BLaER1 treated with 17β-estradiol and CSF1 and Interleukin-3, amounts not matched to agents 10 nM and 100 nM (cell line): Measurements from ENCODE around the gene MS4A8.
"Not testable (repeated sequence)": the region's sequence is repeated elsewhere in the genome, so short reads cannot be mapped to it uniquely, and the experiment has no call there.

Source experiments
- H3K27ac ChIP-seq, 11 experiments: shearing (Covaris generic); formaldehyde crosslinking; 2 replicates each; pipeline ENCODE4 v1.8.1; 2022
- H3K27me3 ChIP-seq, 11 experiments: shearing (Covaris generic); formaldehyde crosslinking; 2 replicates each; pipeline ENCODE4 v1.8.1; 2022
- H3K36me3 ChIP-seq, 11 experiments: shearing (Covaris generic); formaldehyde crosslinking; 2 replicates each; pipeline ENCODE4 v1.8.1; 2022
- H3K4me1 ChIP-seq, 10 experiments: shearing (Covaris generic); formaldehyde crosslinking; 2 replicates each; pipeline ENCODE4 v1.8.1; 2022
- H3K4me2 ChIP-seq, 11 experiments: shearing (Covaris generic); formaldehyde crosslinking; 2 replicates each; pipeline ENCODE4 v1.8.1; 2022
- H3K4me3 ChIP-seq, 10 experiments: shearing (Covaris generic); formaldehyde crosslinking; 2 replicates each; pipeline ENCODE4 v1.8.1; 2022
- H3K9ac ChIP-seq, 11 experiments: shearing (Covaris generic); formaldehyde crosslinking; 2 replicates each; pipeline ENCODE4 v1.8.1; 2022
- H3K9me3 ChIP-seq, 11 experiments: shearing (Covaris generic); formaldehyde crosslinking; replicated peaks in 1 of 11; 2 replicates each; pipeline ENCODE4 v1.8.1; 2022
- H4K20me1 ChIP-seq, 11 experiments: shearing (Covaris generic); formaldehyde crosslinking; 2 replicates each; pipeline ENCODE4 v1.8.1; 2022
- Cebpa-rat ChIP-seq, 11 experiments: shearing (Covaris generic); IDR thresholded peaks; 2 replicates each; pipeline ENCODE4 v1.8.1; 2022

Gene MS4A8

GRCh38 chr11:60699936-60700335 is 524 bp downstream of the MS4A8 start:
- H3K4me1 ChIP-seq: peaks cover 0 to 10% (median 7%) of the 10 kb centered on the region in 10 experiments; a peak in 8 of 20 replicates
- no peak for TF ChIP-seq Cebpa-rat (IDR thresholded peaks at IDR 0.05)

DNA sequence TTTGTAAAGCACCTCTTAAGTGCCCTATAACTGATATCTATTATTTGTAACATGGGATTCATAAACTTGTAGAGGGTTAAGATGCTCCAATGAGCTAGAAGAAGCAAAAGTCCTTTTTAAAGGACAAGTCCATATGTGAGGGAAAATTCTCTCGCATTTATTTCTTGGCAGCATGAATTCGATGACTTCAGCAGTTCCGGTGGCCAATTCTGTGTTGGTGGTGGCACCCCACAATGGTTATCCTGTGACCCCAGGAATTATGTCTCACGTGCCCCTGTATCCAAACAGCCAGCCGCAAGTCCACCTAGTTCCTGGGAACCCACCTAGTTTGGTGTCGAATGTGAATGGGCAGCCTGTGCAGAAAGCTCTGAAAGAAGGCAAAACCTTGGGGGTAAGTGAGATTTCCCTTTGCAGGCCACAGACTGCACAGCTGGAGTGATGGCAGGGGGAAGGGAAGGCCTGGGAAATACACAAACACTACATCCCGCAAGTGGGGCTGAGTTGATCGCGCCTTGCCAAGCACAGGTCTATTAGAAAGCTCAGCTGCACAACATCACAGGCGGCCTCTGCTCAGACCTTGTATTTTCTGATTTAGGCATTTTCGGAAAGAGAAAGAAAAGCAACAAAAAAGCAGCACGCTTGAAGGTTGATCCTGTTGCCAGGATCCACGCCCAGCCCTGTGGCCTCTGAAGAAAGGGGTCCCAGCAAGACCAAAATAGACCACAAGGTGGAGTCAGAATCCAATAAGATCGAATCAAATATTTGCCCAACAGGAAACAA is 1.5 kb downstream of the MS4A8 start:
- H3K27me3 ChIP-seq: no peaks in the 10 kb centered on the region
- no peak overlapping the region for H3K4me2 ChIP-seq
- peaks cover 0 to 5% (median 0%) of the 10 kb centered on the region in 11 experiments; a peak in 5 of 22 replicates for H3K9me3 ChIP-seq
- no peak overlapping the region for H3K27ac ChIP-seq
- no peak overlapping the region for H3K9ac ChIP-seq
- peaks cover 0 to 10% (median 7%) of the 10 kb centered on the region in 10 experiments; a peak in 8 of 20 replicates for H3K4me1 ChIP-seq
- H4K20me1 ChIP-seq: no peaks in the 10 kb centered on the region
- no peaks in the 10 kb centered on the region for H3K36me3 ChIP-seq
- H3K4me3 ChIP-seq: no peak overlapping the region
- no peak for TF ChIP-seq Cebpa-rat (IDR thresholded peaks at IDR 0.05)

More at GRCh38 chr11:60699936-60700335, 524 bp downstream of the MS4A8 start:
- H3K27me3 ChIP-seq: no peaks in the 10 kb centered on the region
- no peaks in the 10 kb centered on the region for H3K36me3 ChIP-seq
- no peaks in the 10 kb centered on the region for H4K20me1 ChIP-seq
- H3K4me2 ChIP-seq: 0 out of 22 replicates have a peak overlapping the region, but pooled peaks of 1 of the 11 experiments have one; percentile 20
- H3K9me3 ChIP-seq: peaks cover 5 to 14% (median 9%) of the 10 kb centered on the region in 11 experiments; a peak in 20 of 22 replicates
- H3K27ac ChIP-seq: no peak overlapping the region
- no peak overlapping the region for H3K4me3 ChIP-seq
- no peak overlapping the region for H3K9ac ChIP-seq

DNA sequence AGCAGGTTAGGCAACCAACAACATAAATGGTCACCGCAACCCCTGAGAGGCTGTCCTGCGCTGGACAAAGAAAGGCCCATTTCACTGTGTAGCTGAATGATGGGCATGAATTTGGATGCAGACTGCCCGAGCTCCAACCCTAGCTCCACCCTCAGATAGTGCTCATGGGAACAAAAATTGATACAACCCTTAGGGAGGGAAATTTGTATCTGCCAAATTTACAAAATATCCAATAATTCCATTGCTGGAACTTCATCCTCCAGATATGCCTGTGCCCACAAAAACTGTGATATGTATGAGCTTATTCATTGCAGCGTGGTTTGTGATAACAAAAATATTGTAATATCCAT is 2.0 kb downstream of the MS4A8 start:
- Histone ChIP-seq H3K9me3 (no peaks in the 10 kb centered on the region), H3K4me3 (no peak overlapping the region), H3K4me2 (no peak overlapping the region), H3K9ac (no peak overlapping the region), H4K20me1 (no peaks in the 10 kb centered on the region), H3K27ac (no peak overlapping the region), H3K4me1 (peaks cover 0 to 10% (median 7%) of the 10 kb centered on the region in 10 experiments; a peak in 8 of 20 replicates), H3K36me3 (no peaks in the 10 kb centered on the region), H3K27me3 (no peaks in the 10 kb centered on the region)
- TF ChIP-seq Cebpa-rat (IDR thresholded peaks at IDR 0.05): no peak

DNA sequence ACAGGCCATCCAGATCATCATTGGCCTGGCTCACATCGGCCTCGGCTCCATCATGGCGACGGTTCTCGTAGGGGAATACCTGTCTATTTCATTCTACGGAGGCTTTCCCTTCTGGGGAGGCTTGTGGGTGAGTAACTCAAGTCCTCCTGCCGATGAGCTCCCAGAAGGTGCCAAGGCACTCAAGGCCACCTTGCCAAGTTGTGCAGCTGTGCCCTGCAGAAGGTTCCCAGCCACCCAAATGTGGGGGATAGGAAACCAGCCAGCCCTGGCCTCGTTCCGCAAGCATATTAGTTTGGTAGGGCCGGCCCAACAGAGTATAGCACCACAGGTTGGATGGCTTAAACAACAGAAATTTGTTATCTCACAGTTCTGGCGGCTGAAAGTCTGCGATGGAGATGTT is 4.0 kb downstream of the MS4A8 start:
- Histone ChIP-seq H3K36me3 (no peaks in the 10 kb centered on the region), H3K4me2 (no peak overlapping the region), H3K9me3 (no peaks in the 10 kb centered on the region), H3K9ac (no peak overlapping the region), H3K4me3 (no peak overlapping the region), H3K27ac (no peak overlapping the region), H3K4me1 (peaks cover 0 to 10% (median 7%) of the 10 kb centered on the region in 10 experiments; a peak in 8 of 20 replicates), H4K20me1 (no peaks in the 10 kb centered on the region), H3K27me3 (no peaks in the 10 kb centered on the region)
- no peak for TF ChIP-seq Cebpa-rat (IDR thresholded peaks at IDR 0.05)

DNA sequence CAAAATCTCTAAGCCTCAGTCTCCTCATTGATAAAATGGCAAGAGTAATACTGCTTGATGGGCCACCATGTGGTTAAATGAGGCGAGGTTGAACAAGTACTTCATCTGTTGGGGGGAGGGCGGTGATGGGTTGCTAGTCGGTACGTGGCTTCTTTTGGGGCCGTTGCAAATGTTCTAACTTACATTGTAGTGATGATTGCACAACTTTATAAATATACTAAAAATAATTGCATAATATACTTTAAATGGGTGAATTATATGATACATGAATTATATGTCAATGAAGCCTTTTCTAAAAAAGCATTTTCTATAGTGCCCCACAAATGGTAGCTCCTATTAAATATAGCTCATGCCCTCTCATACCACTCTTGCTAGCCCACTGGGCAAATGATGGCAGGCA is 6.5 kb downstream of the MS4A8 start:
- no peaks in the 10 kb centered on the region for H4K20me1 ChIP-seq
- no peaks in the 10 kb centered on the region for H3K27me3 ChIP-seq
- no peak overlapping the region for H3K27ac ChIP-seq
- H3K36me3 ChIP-seq: no peaks in the 10 kb centered on the region
- TF ChIP-seq Cebpa-rat (IDR thresholded peaks at IDR 0.05): peak in 5 of 11 experiments; percentile 27 to 84 (median 35); a peak in 5 of 22 replicates
- H3K9me3 ChIP-seq: no peaks in the 10 kb centered on the region
- H3K4me1 ChIP-seq: no peaks in the 10 kb centered on the region
- H3K4me2 ChIP-seq: no peak overlapping the region
- H3K9ac ChIP-seq: no peak overlapping the region
- no peak overlapping the region for H3K4me3 ChIP-seq

- H3K27me3 ChIP-seq: no peaks in the 10 kb centered on the region
- H3K4me2 ChIP-seq: no peak overlapping the region
- no peak overlapping the region for H3K4me3 ChIP-seq
- H3K4me1 ChIP-seq: no peaks in the 10 kb centered on the region
- H3K9me3 ChIP-seq: no peaks in the 10 kb centered on the region
- H3K27ac ChIP-seq: no peak overlapping the region
- TF ChIP-seq Cebpa-rat (IDR thresholded peaks at IDR 0.05): no peak
- no peaks in the 10 kb centered on the region for H4K20me1 ChIP-seq
- H3K36me3 ChIP-seq: no peaks in the 10 kb centered on the region
- no peak overlapping the region for H3K9ac ChIP-seq
Observed at GRCh38 chr11:60706931-60707330, 7.5 kb downstream of the MS4A8 start.

DNA sequence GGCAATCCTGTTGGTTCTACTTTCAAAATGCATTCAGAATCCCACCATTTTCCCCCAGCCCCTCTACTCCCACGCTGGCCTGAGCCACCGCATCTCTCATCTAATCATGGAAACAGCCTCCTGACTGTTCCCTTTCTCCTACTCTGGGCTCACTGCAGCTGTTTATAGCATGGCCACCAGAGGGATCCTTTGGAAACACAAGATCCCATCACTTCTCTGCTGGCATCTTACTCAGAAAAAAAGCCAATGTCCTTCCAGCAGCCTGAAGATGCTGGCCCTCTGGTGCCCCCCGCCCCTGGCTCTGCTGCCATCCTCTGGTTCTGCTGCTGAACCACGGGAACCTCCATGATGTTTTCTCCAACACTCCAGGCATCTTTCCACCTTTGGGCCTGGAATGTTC is 11.1 kb downstream of the MS4A8 start:
- Histone ChIP-seq H3K9me3 (no peaks in the 10 kb centered on the region), H3K36me3 (no peaks in the 10 kb centered on the region), H4K20me1 (no peaks in the 10 kb centered on the region), H3K4me3 (no peak overlapping the region), H3K27ac (no peak overlapping the region), H3K27me3 (no peaks in the 10 kb centered on the region), H3K4me1 (no peaks in the 10 kb centered on the region), H3K4me2 (no peak overlapping the region), H3K9ac (no peak overlapping the region)
- no peak for TF ChIP-seq Cebpa-rat (IDR thresholded peaks at IDR 0.05)

DNA sequence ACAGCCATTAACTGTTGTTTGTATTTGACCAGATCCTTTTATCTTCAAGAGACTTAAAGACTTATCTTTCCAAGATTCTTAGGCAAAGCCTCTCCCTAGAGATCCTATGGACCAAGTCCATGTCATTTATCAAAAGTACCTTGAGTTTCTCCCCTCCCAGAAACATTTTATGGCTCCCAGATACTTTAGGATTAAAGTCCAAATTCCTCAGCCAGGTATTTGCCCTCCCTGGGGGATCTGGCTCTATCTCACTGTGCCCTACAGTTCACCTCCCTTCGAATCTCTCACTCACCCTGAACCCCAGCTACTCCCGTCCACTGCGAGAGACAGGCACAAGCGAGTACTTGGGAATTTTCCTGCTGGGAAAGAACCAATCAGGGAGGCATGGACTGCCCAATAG is 11.9 kb downstream of the MS4A8 start:
- Histone ChIP-seq H3K4me2 (no peak overlapping the region), H3K27me3 (no peaks in the 10 kb centered on the region), H3K36me3 (no peaks in the 10 kb centered on the region), H4K20me1 (no peaks in the 10 kb centered on the region), H3K9ac (no peak overlapping the region), H3K27ac (no peak overlapping the region), H3K4me3 (no peak overlapping the region), H3K9me3 (no peaks in the 10 kb centered on the region), H3K4me1 (no peaks in the 10 kb centered on the region)
- TF ChIP-seq Cebpa-rat (IDR thresholded peaks at IDR 0.05): no peak

DNA sequence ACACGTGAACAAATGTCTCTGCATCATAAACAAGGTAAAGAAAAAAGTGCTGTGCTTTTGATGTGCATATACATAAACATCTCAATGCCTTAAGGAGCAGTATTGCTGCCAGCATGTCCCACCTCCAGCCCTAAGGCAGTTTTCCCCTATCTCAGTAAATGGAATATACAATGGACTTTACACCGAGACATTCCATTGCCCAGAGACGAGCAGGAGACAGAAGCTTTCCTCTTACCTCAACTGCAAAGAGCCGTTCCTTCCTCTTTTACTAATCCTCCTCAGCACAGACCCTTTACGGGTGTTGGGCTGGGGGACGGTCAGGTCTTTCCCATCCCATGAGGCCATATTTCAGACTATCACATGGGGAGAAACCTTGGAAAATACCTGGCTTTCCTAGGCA is 14.0 kb downstream of the MS4A8 start:
- not testable (repeated sequence) for H4K20me1 ChIP-seq, H3K36me3 ChIP-seq, H3K27ac ChIP-seq, H3K4me2 ChIP-seq, H3K4me1 ChIP-seq, H3K9ac ChIP-seq, H3K27me3 ChIP-seq, H3K4me3 ChIP-seq
- peaks cover 8 to 13% (median 10%) of the 10 kb centered on the region in 11 experiments for H3K9me3 ChIP-seq

- no peak overlapping the region for H3K27ac ChIP-seq
- H3K9ac ChIP-seq: no peak overlapping the region
- no peak overlapping the region for H3K4me2 ChIP-seq
- H4K20me1 ChIP-seq: no peaks in the 10 kb centered on the region
- H3K4me1 ChIP-seq: no peaks in the 10 kb centered on the region
- TF ChIP-seq Cebpa-rat (IDR thresholded peaks at IDR 0.05): no peak
- H3K9me3 ChIP-seq: peaks cover 22 to 35% (median 24%) of the 10 kb centered on the region in 11 experiments
- H3K27me3 ChIP-seq: no peaks in the 10 kb centered on the region
- H3K4me3 ChIP-seq: no peak overlapping the region
- no peaks in the 10 kb centered on the region for H3K36me3 ChIP-seq
Observed at GRCh38 chr11:60717956-60718355, 18.5 kb downstream of the MS4A8 start.
